ENCODE data around the gene GRK7.

- TF ChIP-seq CTCF (conservative IDR thresholded peaks at IDR 0.05; ENCODE audit: low read length) (no peak), EZH2phosphoT487 (IDR thresholded peaks at IDR 0.05; ENCODE audit: borderline replicate concordance, low read depth, low read length) (no peak)
Measured at GRCh38 chr3:141792495-141792894, 29.3 kb downstream of the GRK7 start.
